Stomach (tissue), 9 donors: ENCODE data around the gene IL17RB. TPM values are rescaled to one million over a fixed set of nuclear protein-coding genes. Genes with fewer than 3 reads are reported as not detected.

ENCODE experiments used
- DNase-seq, 2 donors: peaks; one replicate each; pipeline versions ENCODE4 v3.0.0 to v3.0.0-alpha.2; 2013 to 2019
- H3K27ac ChIP-seq, 5 donors: fragments of 200-600 bp in 4 of 5; sonication (generic) in 4 of 5; one replicate each; pipeline ENCODE4 v1.5.1; 2013 to 2019; ENCODE audit warnings: mild to moderate bottlenecking in 1 of 5, moderate library complexity in 1 of 5
- H3K27me3 ChIP-seq, 3 donors: fragments of 200-600 bp; sonication (generic); one replicate each; pipeline ENCODE4 v1.5.1; 2017 to 2019; ENCODE audit warnings: mixed run types in 1 of 3
- H3K36me3 ChIP-seq, 4 donors: fragments of 200-600 bp; sonication (generic); 1 replicate in 3 of 4; 2 replicates in 1 of 4; pipeline ENCODE4 v1.5.1; 2016 to 2019
- H3K4me1 ChIP-seq, 4 donors: fragments of 200-600 bp; sonication (generic); one replicate each; pipeline ENCODE4 v1.5.1; 2016 to 2019
- H3K4me3 ChIP-seq, 4 donors: fragments of 200-600 bp; sonication (generic) in 3 of 4; one replicate each; pipeline ENCODE4 v1.5.1; 2016 to 2019; ENCODE audit warnings: mild to moderate bottlenecking in 1 of 4
- H3K9me3 ChIP-seq, 4 donors: fragments of 200-600 bp; sonication (generic); one replicate each; pipeline ENCODE4 v1.5.1; 2016 to 2019
- CTCF ChIP-seq, 7 experiments: fragments of 450-650 bp in 4 of 7; fragments of 200-600 bp in 3 of 7; sonication (generic) in 3 of 7; IDR thresholded peaks; one replicate each; pipeline ENCODE4 v1.5.1; 2016 to 2019; ENCODE audit warnings: antibody characterized with exemption in 7 of 7, control low read depth in 2 of 7, mild to moderate bottlenecking in 1 of 7
- EP300 ChIP-seq: sonication (generic); formaldehyde crosslinking; IDR thresholded peaks from one replicate; pipeline ENCODE4 v1.6.1; 2017; ENCODE audit warnings: antibody characterized with exemption
- POLR2A ChIP-seq, 4 donors: fragments of 450-650 bp; IDR thresholded peaks; one replicate each; pipeline ENCODE4 v1.6.1; 2016; ENCODE audit warnings: antibody characterized with exemption in 4 of 4, control low read depth in 2 of 4, mild to moderate bottlenecking in 1 of 4, moderate library complexity in 1 of 4
- POLR2AphosphoS5 ChIP-seq, 3 donors: sonication (generic); formaldehyde crosslinking; IDR thresholded peaks; one replicate each; pipeline ENCODE4 v1.6.1; 2016; ENCODE audit warnings: antibody characterized with exemption in 3 of 3
- WGBS, 5 donors: extraction: QIAGEN DNeasy Blood & Tissue Kit in 3 of 5; methylation state at CpG; one replicate each; pipeline versions ENCODE4 v1.1.5 to v1.1.7; 2013 to 2018; 5-methylcytosine and 5-hydroxymethylcytosine counted together
- intact Hi-C: fragments of 100-400 bp; cut with DNase I; formaldehyde crosslinking; loops from one replicate; pipeline ENCODE4 v1.15.1; 2023; ENCODE audit warnings: low total_unique reads
- polyA plus RNA-seq, 3 donors: library from polyadenylated mRNA; stranded (reverse); fragments of 200-250 nt; gene quantifications; one replicate each; pipeline ENCODE4 v1.2.3, GENCODE V29; 2013
- total RNA-seq, 5 donors: library from RNA; depleted of rRNA; stranded (reverse); fragments of >200 nt; gene quantifications; one replicate each; pipeline versions ENCODE4 v1.1.0 to v1.2.3, GENCODE V29; 2014 to 2016
- donor health status: healthy with polysubstance abuse.
- donor health status: Bipolar disorder and iron deficiency.
- donor health status: healthy.

The IL17RB gene
- total and polyA plus RNA-seq, 8 donors = 0.61 to 34.2 (median 3.5) TPM

GRCh38 chr3:53815067-53815466 lies 31.3 kb upstream of the IL17RB start:
- Histone ChIP-seq H3K27ac (no peak overlapping the region), H3K4me3 (no peak overlapping the region), H3K9me3 (no peaks in the 10 kb centered on the region), H3K27me3 (no peaks in the 10 kb centered on the region), H3K4me1 (no peaks in the 10 kb centered on the region), H3K36me3 (peaks cover 8 to 50% (median 42%) of the 10 kb centered on the region in 4 donors)
- TF ChIP-seq CTCF (IDR thresholded peaks at IDR 0.05) (no peak), EP300 (no peak), POLR2AphosphoS5 (IDR thresholded peaks at IDR 0.05) (no peak), POLR2A (IDR thresholded peaks at IDR 0.05) (no peak)
- DNase-seq = no peak
- 83 to 97% (median 93%) methylated on average over 4 of the region's 4 CpGs for whole genome bisulfite sequencing, 5 donors
- intact Hi-C loops = no loop called here

GRCh38 chr3:53815651-53816050 lies 30.7 kb upstream of the IL17RB start:
- DNase-seq = no peak
- Histone ChIP-seq H3K36me3 (peaks cover 9 to 55% (median 48%) of the 10 kb centered on the region in 4 donors), H3K4me3 (no peak overlapping the region), H3K4me1 (no peaks in the 10 kb centered on the region), H3K27me3 (no peaks in the 10 kb centered on the region), H3K27ac (no peak overlapping the region), H3K9me3 (no peaks in the 10 kb centered on the region)
- intact Hi-C loops = no loop called here
- WGBS, 5 donors = 94 to 97% (median 96%) methylated on average over 7 of the region's 7 CpGs
- TF ChIP-seq POLR2A (IDR thresholded peaks at IDR 0.05) (no peak), POLR2AphosphoS5 (IDR thresholded peaks at IDR 0.05) (no peak), EP300 (no peak)

- TF ChIP-seq EP300 (no peak), CTCF (IDR thresholded peaks at IDR 0.05) (no peak), POLR2A (IDR thresholded peaks at IDR 0.05) (no peak), POLR2AphosphoS5 (IDR thresholded peaks at IDR 0.05) (no peak)
- no peak overlapping the region for H3K4me3 ChIP-seq
- intact Hi-C loops = no loop called here
- no peaks in the 10 kb centered on the region for H3K9me3 ChIP-seq
- H3K27me3 ChIP-seq = no peaks in the 10 kb centered on the region
- no peak for DNase-seq
- peaks cover 9 to 63% (median 55%) of the 10 kb centered on the region in 4 donors for H3K36me3 ChIP-seq
- no peaks in the 10 kb centered on the region for H3K4me1 ChIP-seq
- no peak overlapping the region for H3K27ac ChIP-seq
- WGBS, 5 donors = 70 to 87% (median 83%) methylated on average over 4 of the region's 4 CpGs
These were observed 29.9 kb upstream of the IL17RB start for GRCh38 chr3:53816425-53816824.

- no peak for TF ChIP-seq POLR2AphosphoS5 (IDR thresholded peaks at IDR 0.05)
- WGBS, 5 donors = 66 to 92% (median 86%) methylated on average over 3 to 6 of the region's 6 CpGs
- intact Hi-C loops = no loop called here
- Histone ChIP-seq H3K36me3 (peaks cover 9 to 65% (median 62%) of the 10 kb centered on the region in 4 donors), H3K4me3 (no peak overlapping the region), H3K4me1 (no peaks in the 10 kb centered on the region), H3K27me3 (no peaks in the 10 kb centered on the region), H3K9me3 (no peaks in the 10 kb centered on the region), H3K27ac (no peak overlapping the region)
- peak in 1 of 2 donors; percentile 13 for DNase-seq
These were observed 29.2 kb upstream of the IL17RB start for GRCh38 chr3:53817211-53817610.

- Histone ChIP-seq H3K36me3 (peaks cover 9 to 71% (median 68%) of the 10 kb centered on the region in 4 donors), H3K27me3 (no peaks in the 10 kb centered on the region), H3K9me3 (no peaks in the 10 kb centered on the region), H3K27ac (no peak overlapping the region), H3K4me1 (no peaks in the 10 kb centered on the region), H3K4me3 (no peak overlapping the region)
- DNase-seq = peak in 1 of 2 donors; percentile 24
- 82 to 89% (median 87%) methylated on average over 17 of the region's 17 CpGs for WGBS, 5 donors
- TF ChIP-seq CTCF (IDR thresholded peaks at IDR 0.05) (no peak), POLR2A (IDR thresholded peaks at IDR 0.05) (no peak), EP300 (no peak), POLR2AphosphoS5 (IDR thresholded peaks at IDR 0.05) (no peak)
- intact Hi-C loops = no loop called here
These were observed 28.6 kb upstream of the IL17RB start for GRCh38 chr3:53817809-53818208.
